ENCODE results near the gene ITGAE.

Gene ITGAE

DNA sequence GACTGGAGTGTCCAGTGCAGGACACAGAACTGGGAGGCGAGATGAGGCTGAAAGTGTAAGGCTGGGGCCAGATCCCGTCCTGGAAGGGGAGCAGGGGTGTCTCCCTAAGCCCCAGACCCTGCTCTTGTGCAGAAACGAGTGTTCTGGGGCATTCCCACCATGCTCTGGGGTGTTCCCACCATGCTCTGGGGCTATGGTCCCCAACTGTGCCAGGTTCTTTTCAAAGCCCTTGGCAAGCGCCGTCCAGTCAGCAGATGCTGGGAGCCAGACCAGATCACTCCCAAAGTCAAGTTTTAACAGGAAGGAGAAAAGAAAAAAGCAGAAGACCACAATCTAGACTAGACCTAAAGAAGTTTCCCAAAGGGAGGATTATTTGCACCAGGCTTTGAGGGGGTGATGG, 135.2 kb downstream of the ITGAE start:
- no peaks in the 10 kb centered on the region for H3K9me3 ChIP-seq (ENCODE audit: insufficient read depth, low read depth, low read length)
- H3K4me3 ChIP-seq (ENCODE audit: low read length, poor library complexity, severe bottlenecking) = no peak overlapping the region
- H2AFZ ChIP-seq (ENCODE audit: low read length) = no peak overlapping the region
- no peak overlapping the region for H3K9ac ChIP-seq (ENCODE audit: low read depth, low read length, poor library complexity, severe bottlenecking)
- H3K4me2 ChIP-seq (ENCODE audit: low read depth, low read length, poor library complexity, severe bottlenecking) = no peak overlapping the region
- TF ChIP-seq EZH2phosphoT487 (IDR thresholded peaks at IDR 0.05; ENCODE audit: borderline replicate concordance) = no peak
- TF ChIP-seq, protein P1, sequence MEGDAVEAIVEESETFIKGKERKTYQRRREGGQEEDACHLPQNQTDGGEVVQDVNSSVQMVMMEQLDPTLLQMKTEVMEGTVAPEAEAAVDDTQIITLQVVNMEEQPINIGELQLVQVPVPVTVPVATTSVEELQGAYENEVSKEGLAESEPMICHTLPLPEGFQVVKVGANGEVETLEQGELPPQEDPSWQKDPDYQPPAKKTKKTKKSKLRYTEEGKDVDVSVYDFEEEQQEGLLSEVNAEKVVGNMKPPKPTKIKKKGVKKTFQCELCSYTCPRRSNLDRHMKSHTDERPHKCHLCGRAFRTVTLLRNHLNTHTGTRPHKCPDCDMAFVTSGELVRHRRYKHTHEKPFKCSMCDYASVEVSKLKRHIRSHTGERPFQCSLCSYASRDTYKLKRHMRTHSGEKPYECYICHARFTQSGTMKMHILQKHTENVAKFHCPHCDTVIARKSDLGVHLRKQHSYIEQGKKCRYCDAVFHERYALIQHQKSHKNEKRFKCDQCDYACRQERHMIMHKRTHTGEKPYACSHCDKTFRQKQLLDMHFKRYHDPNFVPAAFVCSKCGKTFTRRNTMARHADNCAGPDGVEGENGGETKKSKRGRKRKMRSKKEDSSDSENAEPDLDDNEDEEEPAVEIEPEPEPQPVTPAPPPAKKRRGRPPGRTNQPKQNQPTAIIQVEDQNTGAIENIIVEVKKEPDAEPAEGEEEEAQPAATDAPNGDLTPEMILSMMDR (conservative IDR thresholded peaks at IDR 0.05; ENCODE audit: low read length) = no peak
- H3K27me3 ChIP-seq (ENCODE audit: insufficient read depth, low read length, poor library complexity, severe bottlenecking) = no peaks in the 10 kb centered on the region
- H3K9me2 ChIP-seq (replicated peaks; ENCODE audit: low read depth, low read length) = no peaks in the 10 kb centered on the region
- H4K20me1 ChIP-seq (ENCODE audit: insufficient read depth, low read length, poor library complexity, severe bottlenecking) = peaks cover 16% of the 10 kb centered on the region
- H3K79me2 ChIP-seq (ENCODE audit: insufficient read depth, low read length) = peaks cover 25% of the 10 kb centered on the region
- H3K36me3 ChIP-seq (ENCODE audit: insufficient read depth, low read length) = no peaks in the 10 kb centered on the region
- no peaks in the 10 kb centered on the region for H3F3A ChIP-seq (ENCODE audit: low read depth)
- peaks cover 13% of the 10 kb centered on the region for H3K4me1 ChIP-seq (ENCODE audit: insufficient read depth, low read length, poor library complexity, severe bottlenecking)

Data from Loucy (cell line).